GM20431 (cell line): Measurements from ENCODE around the gene THEMIS.
"Not testable (repeated sequence)": the region's sequence is repeated elsewhere in the genome, so short reads cannot be mapped to it uniquely, and the experiment has no call there.

Experiments used
- in situ Hi-C: fragments of 300-500 bp; cut with MseI, MboI; formaldehyde crosslinking; loops from one replicate; pipeline ENCODE4 v1.15.0; 2020; ENCODE audit warnings: low sequenced_read_pairs; ENCODE audit not compliant: unreplicated experiment

THEMIS gene

DNA sequence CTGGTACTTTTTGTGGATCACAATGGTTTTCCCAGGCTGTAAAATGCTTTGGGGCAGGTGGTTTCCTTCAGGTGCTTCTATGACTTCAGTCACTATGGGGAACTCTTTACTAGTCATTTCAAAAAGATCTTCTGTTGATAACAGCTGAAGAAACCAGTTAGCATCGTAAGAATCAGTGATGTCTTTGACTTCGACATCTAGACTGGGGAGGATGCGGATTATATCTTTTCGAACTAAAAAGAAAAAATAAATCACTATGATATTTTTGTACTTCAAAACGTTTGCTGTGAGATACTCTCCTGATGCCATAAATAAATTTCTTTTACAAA is 87.2 kb downstream of the THEMIS start:
- in situ Hi-C loops, result no loop called here

DNA sequence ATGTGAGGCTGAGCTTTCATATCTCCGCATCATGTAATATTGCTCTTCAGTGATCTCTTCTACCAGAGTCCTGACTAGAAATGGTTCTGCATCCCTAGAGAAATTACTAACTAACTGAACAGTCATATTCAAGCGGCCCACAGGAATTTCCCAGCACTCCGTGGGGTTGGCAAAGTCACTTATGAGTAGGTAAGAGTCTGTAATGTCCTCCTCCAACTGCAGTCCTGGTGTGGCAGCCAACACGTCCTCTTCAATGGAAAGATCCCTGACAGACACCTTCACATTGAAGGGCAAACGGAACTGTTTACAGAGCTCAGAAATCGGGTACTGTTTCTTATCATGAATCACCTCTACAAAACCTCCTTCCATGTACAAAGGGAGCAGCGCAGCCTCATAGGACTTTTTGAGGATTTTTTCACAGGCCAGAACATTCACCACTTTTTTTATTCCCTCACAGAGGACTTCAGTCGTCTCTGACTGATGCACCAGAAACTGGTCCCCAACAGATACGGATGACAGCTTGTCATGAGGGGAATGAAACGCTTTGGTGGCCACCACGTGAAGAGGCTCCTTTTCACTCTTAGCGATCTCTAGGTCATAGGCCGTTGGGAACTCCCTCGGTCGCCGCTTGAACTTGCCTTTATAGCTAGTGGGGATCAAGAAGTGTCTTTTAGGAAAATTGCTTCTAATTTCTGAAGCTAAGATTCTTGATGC is 87.7 kb downstream of the THEMIS start:
- in situ Hi-C loops, result no loop called here

DNA sequence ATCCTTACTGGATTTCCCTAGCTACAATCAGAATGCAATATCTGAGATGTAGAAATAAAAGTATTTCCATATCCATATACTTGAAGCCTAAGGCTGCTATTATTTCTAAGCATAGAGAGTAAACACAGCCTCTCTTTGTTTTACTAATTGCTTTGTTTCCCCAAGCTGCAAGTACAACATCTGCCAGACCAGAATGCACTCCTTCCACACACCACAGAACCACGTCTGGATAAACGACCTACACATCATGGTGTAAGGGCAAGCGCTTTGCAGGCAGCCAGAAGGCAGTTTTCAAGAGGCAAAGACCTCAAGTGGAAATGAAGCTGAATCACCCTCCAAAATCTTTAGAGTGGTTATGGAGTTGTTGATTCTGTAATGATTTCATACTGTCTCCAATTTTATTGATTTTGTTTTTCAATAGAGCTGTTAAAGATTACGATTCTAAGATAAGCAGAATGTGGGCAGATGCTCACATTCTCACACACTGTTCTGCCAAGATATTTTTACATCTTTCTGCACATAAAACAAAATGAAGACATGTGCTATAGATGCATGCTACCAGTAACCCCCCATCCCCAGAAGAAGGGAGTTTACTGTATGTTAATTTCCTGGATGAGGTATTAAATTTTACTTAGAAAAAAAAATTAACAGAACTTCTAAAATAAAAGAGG is 88.8 kb downstream of the THEMIS start:
- in situ Hi-C loops, result no loop called here

DNA sequence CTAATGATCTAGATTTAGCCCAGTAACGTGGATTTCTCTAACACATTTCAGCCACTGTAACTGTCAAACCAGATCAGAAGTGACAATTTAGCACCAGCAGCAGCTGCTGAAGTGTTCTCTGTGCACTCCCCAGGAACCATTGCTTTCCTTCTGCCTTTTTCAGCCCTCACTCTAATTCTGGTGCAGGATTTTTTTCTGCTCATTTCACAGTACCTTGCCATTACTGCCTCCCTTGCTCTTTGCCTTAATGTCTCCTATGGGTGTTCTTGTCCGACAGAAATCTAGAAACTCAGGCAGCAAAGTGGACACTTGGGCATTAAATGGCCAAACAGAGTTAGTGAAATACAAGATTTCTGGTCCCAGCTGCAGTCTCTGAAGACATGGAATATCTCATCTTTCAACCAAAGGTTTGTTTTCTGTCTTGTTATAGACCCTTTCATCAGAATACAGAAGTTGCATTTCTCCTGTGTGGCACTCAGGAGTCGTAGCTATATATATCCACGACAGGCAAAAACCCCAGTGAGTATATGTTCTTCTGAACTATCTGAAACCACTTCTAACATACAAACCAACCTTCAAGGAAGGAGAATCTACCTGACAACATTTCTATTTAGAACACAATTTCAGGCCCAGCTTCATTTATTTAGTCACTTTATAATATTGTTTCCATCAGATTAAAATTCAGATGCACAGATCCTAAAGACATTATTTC is 92.9 kb downstream of the THEMIS start:
- in situ Hi-C loops, result no loop called here

DNA sequence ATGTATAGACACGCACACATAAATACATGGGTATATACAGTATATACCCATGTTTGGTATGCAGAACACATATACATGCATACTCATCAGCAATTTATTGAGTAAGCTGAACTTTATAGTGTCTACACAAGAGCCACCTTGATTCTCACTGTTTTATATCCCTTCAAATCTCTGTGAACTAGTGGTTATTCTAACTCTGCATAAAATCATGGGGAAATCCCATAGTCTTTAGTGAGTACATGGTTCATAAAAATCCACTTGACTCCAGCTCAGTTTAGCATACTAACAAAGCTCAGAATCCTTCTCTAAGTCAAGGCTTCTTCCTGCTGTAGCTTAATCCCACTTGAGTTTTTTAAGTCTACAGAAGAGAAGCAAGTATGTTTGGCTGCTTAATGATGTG is 104.1 kb downstream of the THEMIS start:
- in situ Hi-C loops, result no loop called here

DNA sequence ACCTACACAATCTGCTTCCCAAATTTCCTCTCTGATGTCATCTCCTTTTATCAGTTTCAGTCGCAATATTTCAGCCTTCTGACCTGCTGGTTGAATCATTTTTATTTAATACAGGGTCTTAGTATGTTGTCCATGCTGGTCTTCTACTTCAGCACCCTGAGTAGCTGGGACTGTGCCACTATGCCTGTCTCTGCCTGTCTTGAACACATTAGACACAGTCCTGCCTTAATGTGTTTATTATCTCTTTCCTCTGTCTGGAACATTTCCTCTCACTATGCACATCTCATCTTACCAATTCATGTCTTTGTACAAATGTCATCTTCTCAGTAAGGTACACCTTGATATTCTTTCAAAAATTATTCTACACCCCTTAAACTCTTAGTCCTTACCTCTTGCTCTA is 106.5 kb downstream of the THEMIS start:
- in situ Hi-C loops, result no loop called here

DNA sequence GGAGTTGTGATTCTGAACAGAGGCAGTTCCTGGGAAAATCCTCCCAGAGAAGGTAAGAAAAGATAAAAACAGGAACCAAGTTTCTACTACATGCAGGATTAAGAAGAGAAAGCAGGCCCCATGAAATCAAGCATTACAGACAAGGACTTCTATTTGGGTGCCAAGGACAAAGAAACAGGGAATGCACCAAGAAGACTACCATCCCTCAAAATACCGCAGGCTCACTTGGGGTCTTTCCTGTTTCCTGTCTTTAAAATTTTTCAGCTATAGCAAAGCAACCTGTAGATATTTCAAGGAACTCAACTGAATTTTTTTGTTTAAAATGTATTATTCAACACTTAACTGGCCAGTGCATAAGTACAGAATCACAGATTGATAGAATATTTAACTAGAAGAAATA is 107.5 kb downstream of the THEMIS start:
- in situ Hi-C loops, result no loop called here

DNA sequence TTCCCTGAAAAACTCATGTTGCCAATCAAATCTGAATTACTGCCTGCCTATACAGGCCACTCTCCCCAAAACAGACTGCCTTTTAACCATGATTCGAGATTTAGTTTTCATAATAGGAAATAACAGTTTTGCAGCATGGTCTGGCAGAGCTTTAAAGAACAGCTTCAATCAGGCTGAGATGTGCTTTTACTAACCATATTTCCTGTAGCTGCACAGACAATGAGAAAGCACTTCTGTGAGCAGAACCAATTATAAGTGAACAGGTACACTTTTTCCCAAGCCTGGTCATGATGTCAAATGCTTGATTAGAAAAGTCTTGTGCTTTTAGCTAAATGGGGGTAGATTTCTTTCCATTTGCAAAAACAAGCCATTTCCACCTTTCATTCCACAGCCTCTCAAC is 108.2 kb downstream of the THEMIS start:
- in situ Hi-C loops, result no loop called here

DNA sequence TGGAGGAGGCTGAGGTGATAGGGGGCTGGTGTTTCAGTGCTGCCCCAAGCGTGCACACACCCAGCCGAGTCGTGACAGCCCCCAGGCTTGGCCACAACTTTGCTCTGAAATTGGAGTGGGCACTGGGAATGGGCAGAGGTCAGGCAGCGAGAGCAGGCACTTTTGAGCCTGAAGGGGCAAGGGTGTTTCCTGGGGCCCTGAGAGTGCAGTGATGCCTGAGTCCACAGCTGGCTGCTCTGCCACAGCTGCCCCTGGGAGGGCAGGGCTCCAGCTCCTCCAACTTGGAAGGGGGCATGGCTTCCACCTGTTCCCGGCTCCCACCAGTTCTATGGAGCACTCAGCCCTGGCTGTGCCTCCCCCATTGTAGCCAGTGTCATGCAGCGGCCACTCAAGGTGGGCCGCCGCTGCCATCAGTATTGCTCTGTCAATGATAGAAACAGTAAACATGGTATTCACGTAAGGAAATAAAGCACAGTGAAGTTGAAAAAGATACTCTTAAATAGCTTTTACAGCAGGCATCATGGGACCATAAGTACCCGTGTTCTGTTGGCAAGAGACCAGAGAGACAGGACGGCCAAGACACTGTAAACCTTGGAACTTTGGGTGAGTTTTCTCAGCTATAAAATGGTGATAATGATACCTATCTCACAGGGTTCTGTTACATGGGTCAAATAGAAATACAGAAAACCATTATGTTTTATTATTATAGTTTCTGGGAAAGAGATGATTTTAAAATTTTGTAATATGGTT is 108.9 kb downstream of the THEMIS start:
- in situ Hi-C loops, result no loop called here

DNA sequence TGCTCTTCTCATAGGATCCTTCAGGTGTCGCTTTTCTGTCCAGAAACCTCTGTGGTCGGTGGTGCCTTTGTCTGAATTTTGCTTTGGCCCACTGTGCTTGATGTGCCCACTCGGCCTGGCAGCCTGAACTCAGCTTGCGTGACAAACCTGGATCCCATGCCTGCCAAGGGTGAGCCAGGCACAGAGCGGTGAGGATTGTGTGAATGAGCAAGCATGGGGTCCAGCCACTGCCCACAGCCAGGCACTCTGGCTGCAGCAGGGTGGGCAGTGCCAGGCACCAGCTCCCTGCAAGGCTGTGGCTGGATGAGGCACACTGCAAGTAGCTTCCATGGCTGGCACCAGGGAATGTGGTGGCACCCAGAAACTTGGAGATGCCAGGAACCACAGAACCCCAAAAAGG is 110.3 kb downstream of the THEMIS start:
- in situ Hi-C loops, result no loop called here

DNA sequence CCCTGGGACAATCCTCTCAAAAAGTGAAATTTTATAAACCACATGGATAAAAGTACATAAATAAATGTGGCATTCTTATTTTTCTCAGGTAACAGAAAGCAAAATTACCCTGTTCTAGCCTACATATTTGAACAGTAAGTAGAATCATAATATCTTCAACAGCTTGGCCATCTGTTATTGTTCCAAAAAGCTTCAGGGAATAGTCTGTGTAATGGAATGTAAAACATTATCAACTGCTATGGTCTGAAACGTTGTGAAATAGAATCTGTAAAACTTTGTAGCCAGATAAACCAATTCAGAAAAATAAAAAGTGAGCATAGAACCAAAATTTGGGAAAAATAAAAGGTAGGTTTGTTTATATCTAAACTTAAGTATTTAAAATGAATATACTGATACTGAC is 114.7 kb downstream of the THEMIS start:
- in situ Hi-C loops, result no loop called here

DNA sequence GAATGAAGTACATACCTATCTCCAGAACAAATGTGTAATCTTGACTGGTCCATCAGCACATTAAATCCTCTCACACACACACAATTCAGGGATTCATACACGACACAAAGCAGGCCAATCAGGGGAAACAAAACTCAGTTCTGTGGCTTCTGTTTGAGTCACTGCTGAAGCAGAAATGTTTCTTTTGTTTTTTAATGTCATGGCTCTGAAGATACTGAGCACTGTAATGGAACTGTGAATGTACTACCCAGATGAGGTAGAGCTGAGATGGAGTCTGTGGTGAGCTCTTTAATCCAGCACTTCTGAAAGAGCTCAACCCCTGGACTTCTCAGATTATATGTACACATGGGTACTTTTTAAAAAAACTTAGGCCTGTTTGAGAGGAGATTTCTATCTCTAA is 116.4 kb downstream of the THEMIS start:
- in situ Hi-C loops, result no loop called here

DNA sequence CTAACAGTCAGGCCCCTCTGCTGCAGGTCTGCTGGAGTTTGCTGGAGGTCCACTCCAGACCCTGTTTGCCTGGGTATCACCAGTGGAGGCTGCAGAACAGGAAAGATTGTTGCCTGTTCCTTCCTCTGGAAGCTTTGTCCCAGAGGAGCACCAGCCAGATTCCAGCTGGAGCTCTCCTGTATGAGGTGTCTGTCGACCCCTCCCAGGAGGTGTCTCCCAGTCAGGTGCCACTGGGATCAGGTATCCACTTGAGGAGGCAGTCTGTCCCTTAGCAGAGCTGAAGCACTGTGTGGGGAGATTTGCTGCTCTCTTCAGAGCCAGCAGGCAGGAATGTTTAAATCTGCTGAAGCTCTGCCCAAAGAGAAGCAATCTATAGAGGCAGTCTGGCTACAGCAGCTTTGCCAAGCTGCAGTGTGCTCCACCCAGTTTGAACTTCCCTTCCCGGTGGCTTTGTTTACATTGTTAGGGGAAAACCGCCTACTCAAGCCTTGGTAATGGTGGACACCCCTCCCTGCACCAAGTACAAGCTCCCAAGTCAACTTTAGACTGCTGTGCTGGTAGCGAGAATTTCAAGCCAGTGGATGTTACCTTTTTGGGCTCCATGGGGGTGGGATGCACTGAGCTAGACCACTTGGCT is 119.1 kb downstream of the THEMIS start:
- in situ Hi-C loops, result not testable (repeated sequence)

DNA sequence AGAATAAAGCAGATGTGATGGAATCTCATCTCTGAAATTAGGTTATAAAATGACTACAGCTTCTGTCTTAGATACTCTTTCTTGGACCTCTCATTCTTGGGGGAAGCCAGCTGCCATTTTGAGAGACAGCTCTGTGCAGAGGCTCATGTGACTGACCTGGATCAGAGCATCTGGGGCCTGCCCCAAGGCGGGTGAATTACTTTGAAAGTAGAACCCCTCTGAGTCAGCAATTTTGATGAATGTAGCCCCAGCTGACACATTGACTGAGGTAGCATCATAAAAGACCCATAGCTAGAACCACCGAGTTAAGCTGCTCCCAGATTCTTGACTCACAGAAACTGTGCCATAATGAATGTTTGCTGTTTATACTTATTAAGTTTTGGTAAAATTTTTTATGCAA is 124.5 kb downstream of the THEMIS start:
- in situ Hi-C loops, result no loop called here

DNA sequence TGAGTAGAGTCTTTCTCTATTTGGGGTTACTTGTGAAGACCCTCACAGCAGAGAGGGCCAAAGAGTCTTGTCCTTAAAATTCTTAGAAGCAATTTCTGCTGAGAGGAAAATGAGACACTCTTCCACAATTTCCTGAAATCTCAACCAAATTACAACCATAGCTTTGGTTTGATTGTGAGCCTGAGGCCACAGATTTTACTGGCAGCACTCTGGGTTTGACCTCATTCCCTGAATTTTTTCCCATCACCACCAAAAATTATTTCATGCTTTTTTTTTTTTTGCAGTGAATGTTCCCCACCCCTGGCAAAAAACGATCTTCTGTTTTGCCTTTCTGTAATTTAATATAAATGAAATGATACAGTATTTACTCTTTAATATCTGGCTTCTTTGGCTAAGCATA is 125.5 kb downstream of the THEMIS start:
- in situ Hi-C loops, result no loop called here

DNA sequence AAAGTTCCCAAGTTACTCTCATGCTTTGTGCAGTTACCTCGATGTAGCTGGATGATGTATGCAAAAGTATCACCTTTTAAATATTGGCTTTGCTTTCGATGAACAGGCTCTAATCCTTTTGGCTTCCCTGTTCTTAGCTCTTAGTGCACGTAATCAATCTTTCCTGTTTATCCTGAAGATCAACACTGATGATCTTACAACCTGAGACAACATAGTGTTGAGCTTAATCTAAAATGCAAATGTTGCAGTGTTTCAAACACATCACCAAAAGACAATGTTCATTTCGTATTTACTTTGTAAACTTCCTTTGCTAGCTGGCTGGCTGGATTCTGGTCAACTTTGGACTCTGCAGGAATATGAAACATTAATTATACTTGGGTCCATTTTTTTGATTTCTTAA is 132.1 kb downstream of the THEMIS start:
- in situ Hi-C loops, result no loop called here

DNA sequence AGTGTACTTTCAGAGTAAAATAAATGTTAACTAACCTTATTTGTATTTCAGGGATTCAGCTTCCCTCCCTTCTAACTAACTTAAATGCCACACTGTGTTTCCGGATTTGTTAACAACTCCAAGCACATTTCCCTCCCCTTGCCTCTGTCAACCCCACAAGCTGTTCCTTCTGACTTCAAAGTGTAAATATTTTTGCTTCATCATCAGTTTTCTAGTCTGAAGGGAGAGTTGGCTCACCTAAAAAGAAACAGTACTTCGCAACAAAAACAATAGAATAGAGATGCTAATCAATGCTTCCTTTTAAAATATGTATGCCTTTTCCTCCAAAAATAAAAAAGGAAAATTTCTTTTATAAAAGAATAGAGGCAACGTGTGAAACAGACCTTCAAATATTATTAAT is 132.6 kb downstream of the THEMIS start:
- in situ Hi-C loops, result no loop called here

DNA sequence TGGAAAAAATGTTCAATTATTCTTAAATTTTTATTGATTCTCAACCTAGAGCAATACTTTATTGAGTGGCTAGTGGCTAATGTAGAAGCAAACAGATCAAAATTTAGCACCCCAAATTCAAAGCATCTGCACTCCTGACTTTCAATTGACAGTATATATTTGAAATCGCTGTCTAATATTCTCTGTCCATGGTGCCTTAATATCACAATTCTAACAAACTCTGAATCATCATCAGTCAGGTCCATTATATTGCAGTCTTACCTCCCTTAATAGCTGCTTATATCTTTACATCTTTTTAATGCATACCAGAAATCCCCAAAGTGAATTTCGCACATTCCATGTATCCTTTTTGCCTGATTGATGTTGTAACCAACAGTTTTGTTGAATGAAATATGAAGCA is 134.9 kb downstream of the THEMIS start:
- in situ Hi-C loops, result no loop called here

DNA sequence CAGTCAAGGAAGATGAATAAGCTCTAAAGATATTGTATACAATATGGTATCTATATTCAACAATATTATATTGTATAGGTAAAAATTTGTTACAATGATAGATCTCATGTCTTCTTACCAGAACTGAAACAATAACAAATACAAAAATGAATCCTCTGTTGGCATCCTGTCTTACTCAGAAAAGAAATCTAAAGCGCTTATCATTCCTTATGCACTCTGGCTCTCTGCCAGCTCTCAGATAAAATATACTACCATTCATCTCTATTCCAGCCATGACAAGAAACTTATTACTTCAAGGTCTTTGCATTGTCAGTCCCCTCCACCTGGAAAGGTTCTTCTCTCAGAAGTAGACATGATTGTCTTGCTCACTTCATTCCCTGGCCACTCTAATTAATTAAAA is 138.6 kb downstream of the THEMIS start:
- in situ Hi-C loops, result no loop called here

DNA sequence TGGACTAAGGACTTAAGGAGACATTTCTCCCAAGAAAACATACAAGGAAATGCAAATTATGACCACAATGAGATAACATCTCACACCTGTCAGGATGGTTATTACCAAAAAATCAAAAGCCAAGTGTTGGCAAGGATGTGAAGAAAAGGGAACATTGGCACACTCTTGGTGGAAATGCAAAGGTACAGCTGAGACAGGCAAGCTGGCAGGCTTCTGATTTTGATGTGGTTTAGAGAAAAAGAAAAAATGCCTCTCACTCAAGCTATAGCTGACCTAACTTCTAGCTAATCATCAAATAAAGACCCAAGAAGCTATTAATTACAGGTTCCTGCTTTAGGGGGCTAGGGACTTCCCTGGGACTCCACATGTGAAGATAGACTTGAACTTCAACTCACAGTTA is 139.8 kb downstream of the THEMIS start:
- in situ Hi-C loops, result no loop called here
